Stimulated activated CD8-positive, alpha-beta memory T cell treated with anti-CD3 and anti-CD28 coated beads, Interleukin-15, amount 100 ng/mL, for 4 hours (primary cell): ENCODE data around the gene HSPA8.
"Not testable (repeated sequence)": the region's sequence is repeated elsewhere in the genome, so short reads cannot be mapped to it uniquely, and the experiment has no call there.

Experiments
- DNase-seq, 2 donors: peaks; one replicate each; pipeline ENCODE4 v3.0.0-alpha.2; 2020; ENCODE audit warnings: low read depth in 2 of 2

Gene HSPA8

DNA sequence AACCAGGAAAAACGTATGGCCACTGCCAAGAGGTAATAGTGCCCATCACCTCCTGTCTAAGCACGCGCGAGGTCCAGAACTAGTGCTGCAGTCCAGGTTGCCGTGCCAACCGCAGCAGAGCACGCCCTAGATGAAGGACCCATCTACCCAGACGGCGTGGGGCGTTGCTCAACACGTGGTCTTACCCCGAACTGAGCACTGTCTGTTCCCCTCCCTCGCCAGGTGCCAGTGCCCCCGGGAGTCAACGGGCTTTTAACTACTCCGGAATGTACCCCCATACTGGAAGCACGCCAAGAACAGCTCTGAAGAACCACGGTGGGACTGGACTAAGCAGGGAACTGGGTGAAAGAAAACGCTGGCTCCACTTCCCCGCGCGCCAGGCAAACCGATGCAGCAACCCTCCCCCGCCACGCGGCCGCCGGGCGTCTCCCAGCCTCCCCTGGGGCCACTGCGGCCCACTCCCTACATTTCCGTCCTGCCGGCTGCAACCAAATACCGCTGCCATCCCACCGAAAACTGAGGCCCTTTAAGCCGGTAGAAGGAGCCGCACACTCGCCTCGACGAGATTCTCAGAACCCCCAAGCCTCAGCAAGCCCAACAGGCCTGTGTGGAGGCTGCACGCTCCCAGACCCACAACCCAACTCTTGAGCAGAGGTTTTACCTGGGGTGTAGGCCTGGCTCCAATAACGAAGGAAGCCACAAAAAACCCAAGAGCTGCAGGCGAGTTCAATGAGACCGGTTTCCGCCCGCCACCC, at the start of gene HSPA8:
Gene HSPA8 (minus strand): TSS at position 734 of the 755 bp plus-strand sequence. CDS start 812 bp downstream, outside the sequence.
- DNase-seq, result peak; percentile 53 to 55

DNA sequence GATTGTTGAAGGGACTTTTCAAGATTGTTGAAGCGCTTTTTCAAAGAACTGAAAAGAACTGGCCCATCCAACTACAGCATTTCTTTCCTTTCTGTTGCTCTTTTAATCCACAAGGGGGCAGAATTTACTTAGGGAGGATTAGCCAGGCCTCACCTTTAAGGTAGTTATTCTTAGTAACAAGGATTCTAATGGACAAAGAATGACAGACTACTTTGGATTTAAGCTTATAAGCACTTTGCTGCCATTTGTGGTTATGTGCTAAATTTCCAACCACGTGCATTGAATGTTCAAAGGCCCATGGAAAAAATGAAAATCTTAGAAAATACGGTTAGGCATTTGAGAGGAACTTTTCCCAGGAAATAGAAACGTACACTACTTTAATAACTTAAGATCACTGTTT, 49.5 kb upstream of the HSPA8 start:
- no peak for DNase-seq

DNA sequence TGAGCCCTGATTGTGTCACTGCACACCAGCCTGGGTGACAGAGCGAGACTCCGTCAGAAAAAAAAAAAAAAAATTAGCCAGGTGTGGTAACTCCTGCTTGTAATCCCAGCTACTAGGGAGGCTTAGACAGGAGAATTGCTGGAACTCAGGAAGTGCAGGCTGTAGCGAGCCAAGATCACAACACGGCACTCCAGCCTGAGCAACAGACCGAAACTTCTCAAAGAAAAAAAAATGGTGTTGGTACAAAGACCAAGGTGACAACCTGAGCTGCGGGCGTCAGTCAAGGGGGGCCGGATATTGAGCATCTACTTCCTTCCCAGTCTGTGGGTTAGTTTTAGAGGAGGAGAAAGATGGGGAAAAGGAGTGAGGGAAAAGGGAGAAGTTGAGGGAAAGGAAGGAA, 48.5 kb upstream of the HSPA8 start:
- DNase-seq, result no peak

DNA sequence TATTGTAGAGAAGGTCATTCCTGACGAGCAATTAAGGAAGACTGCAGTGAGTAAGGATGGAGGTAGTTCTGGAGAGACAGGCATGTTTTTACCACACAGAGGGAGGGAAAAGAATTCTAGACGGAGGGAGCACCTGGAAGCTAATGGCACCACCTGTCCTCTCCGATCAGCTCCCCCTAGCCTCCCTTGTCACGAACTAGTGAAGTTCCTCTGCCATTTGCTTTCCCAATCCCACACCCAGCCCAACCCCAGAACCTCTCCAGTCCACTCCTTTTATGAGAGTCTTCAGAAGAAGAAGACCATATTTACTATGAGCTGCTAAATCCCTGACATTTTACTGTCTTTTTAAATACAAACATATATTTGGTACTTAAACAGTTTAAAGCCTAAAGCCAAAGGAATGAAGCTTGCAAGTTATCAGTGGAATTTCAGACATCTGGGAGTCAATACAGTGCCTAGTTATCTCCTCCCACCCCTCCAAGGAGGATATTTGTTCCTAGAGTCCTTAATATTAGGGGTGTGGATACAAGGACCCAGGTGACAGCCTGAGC, 46.1 kb upstream of the HSPA8 start:
- DNase-seq, result no peak

DNA sequence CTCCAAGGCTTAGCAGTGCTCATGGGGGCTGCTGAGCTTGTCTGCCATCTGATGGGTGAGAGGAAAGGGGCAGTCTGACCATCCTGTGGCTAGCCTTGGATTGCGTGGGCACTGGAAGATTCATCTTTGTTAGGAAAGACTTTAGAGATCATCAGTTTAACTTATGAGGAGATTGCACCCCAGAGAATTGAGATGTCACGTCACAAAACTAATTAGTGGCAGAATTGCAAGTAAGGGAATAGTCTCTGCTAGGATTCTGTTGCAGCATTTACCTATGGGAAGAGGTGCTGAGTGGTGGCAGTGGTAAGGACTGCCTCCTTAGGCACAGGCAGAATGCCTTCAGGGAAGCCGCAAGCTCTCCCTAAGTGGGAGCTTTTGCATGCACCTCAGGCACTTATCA, 42.8 kb upstream of the HSPA8 start:
- DNase-seq, result no peak

DNA sequence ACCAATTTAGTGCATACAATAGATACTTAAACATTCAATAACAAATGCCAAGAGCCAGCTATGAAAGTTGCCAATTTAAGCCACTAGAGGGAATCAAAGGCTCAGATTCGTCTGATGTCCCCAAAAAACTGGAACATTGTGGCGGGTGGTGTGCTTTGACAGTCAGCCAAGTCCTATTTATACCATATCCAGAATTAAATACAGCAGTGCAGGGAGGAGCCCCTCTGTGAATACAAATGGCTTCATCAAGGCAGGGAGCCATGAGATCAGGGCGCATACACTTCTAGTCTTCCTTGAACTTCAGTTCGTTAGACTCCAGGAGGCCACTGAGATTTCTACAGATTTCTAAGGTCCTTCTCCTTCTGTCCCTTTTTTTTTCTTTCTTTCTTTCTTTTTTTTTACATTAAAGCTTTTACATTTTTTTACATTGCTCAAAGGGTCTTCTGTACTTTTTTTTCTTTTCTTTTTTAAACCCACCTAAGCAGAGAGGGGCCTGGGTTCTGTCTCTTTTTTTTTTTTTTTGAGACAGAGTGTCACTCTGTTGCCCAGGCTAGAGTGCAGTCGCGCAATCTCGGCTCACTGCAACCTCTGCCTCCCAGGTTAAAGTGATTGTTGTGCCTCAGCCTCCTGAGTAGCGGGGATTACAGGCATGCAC, 41.5 kb upstream of the HSPA8 start:
- DNase-seq, result no peak

DNA sequence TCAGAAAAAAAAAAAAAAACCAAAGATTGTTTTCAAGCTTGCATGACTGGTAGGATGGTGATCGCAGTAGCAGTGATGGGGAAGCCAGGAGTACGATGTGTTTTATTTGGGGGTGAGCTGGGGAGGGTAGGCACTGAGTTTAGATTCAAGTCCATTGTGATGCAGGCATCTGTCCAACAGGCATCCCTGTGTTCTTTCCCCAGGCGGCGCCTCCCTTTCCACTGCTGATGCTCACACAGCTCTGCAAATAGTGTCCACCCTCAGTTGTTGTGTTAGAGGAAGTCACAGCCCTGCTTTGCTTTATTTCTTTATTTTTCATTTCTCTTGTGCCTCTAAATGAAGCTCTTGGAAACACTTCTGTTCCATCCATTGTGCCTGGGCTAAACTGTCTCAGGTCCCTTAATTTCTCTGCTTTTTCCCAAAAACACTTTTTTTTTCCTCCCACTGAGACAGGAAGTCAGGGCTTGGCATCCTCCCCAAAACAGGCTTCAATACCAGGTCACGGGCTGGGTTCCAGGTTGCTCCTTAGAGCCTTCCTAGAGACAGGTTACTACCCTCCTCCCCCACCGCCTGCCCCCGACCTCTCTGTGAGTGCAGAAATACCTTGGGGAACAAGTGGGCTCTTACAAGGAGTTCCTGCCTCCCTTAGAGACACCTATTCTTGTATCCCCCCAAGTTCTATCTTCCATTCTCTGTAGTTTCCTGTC, 38.6 kb upstream of the HSPA8 start:
- DNase-seq, result no peak

DNA sequence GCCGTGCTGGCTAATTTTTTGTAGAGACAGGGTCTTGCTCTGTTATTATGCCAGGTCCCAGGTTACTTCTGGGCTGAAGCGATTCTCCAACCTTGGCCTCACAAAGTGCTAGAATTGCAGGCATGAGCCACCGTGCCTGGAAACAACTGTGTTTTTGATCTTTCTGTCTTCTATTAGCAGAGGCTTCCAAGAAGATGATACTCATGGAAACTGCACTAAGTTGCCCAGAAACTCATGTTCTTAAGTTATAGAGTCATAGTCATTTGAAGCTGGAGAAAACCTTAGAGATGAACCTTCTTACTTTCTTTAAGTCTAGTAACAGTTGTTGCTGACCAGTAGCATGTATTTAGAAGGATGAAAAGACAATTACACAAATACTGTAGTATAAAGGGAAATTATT, 37.1 kb upstream of the HSPA8 start:
- DNase-seq, result no peak

DNA sequence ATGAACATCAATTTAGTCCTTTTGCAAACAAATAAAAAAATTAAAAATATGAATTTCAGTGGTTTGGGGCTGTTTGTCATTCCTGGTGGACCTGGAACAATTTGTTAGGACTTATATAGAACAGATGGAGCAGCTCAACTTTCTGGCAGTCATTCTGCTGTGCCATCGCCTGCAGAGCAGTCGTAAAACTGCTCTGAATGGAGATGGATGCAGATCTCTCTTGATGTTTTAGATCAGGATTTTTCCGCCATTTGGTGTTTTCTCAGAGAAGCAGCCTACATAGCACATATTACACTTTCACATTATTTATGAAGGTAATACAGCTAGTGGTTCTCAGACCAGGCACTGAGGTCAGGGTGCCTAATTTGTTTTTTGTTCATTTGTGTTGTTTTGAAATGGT, 31.8 kb upstream of the HSPA8 start:
- DNase-seq, result no peak

DNA sequence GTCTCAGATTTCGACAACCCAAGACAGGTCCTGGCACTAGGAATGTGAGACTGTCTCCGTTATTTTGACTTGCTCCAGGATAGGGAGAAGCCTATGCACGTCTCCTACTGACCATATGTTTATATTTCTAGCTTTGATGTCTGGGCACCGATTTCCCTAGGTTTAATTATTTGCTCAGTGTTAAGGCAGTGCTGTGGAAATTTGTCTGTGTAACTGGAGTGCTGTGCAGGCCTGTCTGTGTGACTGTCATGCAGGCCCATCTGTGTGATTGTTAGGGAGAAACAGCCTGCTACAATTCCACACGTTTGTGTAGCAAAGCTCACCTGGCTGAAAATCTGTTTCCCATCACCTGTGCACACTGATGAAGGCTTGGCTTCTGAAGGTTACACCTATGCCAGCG, 29.6 kb upstream of the HSPA8 start:
- no peak for DNase-seq

DNA sequence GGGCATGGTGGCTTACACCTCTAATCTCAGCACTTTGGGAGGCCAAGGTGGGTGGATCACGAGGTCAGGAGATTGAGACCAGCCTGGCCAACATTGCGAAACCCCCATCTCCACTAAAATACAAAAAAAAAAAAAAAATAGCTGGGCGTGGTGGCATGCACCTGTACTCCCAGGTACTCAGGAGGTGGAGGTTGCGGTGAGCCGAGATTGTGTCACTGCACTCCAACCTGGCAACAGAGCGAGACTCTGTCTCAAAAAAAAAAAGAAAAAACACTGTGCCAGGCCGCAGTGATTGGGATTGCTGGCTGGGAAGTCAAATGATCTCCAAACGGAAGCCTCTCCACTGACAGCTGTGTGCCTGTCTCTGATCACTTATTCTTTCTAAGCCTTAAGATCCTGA, 28.2 kb upstream of the HSPA8 start:
- not testable (repeated sequence) for DNase-seq

DNA sequence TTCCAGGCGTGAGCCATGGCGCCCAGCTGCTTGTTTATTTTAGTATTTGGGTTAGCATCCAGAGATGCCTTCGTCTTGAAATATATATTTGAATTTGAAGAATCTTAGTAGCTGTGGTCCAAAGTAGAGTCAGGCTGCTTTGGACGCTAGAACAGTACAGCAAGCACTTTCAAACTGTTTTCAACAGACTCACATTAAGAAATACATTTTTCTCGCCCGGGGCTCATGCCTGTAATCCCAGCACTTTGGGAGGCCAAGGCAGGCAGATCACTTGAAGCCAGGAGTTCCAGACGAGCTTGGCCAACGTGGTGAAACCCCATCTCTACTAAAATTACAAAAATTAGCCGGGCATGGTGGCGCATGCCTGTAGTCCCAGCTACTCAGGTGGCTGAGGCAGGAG, 27.0 kb upstream of the HSPA8 start:
- DNase-seq, result not testable (repeated sequence)

DNA sequence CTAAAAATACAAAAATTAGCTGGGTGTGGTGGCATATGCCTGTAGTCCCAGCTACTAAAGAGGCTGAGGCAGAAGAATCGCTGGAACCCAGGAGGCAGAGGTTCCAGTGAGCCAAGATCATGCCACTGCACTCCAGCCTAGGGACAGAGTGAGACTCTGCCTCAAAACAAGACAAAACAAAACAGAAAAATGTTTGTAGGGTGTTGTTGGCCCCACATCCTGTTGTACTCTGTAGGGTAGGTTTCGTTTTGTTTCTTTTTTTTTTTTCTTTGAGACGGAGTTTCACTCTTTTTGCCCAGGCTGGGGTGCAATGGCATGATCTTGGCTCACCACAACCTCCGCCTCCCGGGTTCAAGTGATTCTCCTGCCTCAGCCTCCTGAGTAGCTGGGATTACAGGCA, 25.7 kb upstream of the HSPA8 start:
- not testable (repeated sequence) for DNase-seq

DNA sequence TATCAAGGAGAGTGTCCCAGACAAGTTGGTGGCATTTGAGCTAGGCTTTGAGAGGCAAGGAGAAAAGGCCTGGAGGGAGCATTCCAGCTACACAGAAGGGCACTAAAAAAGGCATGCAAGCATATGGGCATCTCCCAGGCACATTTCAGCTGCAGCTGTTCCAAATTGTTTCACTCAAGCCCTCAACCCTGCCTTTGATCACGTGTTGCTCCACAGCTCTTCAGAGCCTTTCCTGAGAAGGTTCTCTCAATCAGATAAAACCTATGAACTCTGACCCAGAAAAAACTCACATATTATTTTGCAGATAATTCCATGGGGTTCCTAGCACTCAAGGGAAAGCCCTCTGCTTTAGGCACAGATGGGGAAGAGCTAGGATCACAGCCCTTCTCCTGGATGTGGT, 24.4 kb upstream of the HSPA8 start:
- no peak for DNase-seq

DNA sequence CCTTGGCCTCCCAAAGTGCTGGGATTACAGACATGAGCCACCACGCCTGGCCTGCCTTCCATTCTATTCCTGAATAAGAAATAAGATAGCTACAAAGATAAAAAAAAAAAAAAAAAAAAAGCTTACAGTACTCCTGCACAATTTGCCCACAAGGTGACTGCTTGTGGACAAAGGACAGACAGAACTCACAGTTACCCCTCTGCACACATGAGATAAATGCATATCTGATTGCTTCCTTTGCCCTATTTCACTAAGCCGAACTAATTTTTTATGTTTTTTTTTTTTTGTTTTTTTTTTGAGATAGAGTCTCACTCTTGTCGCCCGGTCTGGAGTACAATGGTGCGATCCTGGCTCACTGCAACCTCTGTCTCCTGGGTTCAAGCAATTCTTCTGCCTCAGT, 23.6 kb upstream of the HSPA8 start:
- no peak for DNase-seq

DNA sequence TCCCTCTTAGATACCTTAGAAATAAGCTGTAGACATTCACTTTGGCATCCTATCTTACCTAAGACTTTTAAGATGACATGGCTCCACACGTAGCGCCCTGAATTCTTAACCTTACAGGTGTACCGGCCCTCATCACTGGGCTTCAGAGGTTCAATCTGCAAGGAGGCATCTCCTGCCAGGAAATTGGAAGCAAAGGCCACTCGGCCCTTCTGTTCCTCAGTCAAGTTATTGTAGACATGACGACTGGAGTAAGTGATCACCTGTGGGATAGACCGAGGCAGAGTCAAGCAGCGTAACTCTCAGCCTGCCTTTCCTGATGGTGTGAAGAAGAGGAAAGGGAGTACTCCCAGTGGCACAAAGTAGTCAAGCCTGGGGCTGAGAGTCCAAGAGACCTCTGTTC, 22.5 kb upstream of the HSPA8 start:
- no peak for DNase-seq

DNA sequence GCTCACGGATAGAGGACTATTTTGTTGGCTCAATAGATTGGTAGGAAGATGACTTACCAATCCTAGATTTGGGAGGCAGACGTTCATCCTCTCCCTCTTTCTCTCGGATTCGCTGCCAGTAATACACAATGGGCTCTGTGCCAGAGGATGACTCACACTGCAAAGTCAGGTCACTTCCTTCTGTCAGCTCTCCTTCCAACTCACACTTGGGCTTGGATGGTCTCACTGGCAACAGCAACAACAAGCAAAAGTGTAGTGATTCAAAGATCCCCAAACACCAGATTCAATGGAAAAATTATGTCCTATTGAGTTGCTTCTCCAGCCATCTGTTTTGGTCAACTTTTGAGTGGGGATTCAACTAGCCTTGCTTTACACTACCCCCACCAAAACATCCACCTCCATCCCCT, 21.7 kb upstream of the HSPA8 start:
- no peak for DNase-seq

DNA sequence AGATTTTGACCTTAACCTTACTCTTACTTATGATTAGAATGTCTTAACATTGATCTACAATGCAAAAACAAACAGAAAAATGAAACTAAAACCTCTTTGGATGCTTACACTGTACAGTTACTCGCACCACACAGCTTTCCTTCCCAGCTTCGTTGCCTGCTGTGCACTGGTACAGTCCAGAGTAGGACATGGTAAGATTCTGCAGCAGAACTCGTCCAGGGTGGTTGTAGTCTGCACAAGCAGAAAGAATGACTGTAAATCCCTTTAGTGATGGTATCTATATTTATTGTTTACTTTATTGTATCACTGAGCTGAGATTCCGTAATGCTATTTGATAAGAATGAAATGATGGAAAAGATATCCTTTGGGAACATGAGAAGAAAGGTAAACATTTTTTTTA, 21.0 kb upstream of the HSPA8 start:
- DNase-seq, result no peak

DNA sequence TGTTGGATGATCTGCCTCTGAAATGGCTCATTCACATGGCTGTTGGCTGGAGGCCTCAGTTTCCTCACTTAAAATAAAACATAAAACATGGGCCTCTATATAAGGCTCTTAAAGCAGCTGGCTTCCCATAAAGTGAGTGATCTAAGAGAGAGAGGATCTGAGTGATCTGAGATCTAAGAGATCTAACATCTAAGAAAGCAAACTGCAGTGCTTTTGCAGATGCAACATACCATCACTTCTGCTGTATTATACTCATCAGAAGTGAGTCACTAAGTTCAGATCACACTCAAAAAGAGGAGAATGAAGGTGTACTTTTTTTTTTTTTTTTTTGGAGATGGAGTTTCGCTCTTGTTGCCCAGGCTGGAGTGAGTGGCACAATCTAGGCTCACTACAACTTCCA, 18.1 kb upstream of the HSPA8 start:
- no peak for DNase-seq

DNA sequence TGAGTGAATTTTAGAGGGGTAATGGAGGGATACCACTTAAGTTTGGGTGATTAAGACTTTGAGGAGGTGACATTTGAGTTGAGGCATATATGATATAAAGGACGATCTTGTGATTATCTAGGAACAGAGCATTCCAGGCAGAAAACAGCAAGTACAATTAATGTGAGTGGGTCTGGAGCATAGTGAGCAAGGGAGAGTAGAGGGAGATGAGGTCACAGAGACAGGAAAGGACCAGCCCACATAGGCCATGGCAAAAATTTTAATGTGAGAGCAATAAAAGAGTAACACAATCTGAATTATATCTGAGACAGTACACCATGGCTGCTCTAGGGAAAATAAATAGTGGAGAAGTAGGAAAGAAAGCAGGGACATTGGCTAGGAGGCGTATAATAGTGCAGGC, 14.5 kb upstream of the HSPA8 start:
- DNase-seq, result no peak

DNA sequence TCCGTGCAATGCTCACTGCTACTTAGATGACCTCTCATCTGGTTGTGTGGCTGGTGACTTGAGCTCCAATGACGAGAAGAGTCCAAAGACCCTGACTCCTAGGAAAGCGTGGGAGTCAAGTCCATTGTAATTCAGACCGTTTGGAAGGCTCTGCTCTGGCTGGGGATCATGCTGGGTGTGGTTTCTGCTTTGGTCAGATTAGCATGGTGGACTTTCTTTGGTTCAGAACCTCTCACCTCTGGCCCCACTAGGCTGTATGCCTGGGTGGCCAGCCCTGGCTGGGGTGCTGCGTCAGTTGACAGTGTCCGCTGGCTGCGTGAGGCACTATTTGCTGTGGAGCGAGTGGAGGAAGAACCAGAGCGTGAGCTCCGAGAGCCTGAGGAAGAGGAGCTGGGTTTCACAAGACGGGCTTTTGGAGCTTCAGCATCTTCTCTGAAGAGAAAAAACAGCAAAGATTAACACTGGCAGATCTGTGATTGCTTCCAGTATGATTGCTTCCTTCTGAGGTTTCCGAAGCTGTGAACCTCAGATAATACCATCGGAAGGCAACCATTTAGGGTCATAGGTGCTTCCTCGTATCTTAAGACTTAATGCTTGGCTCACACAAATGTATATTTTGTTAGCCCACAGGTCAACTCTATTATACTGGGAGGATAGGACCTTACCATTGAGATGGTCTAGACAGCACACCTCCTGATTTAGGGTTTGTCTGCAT, 11.6 kb upstream of the HSPA8 start:
- DNase-seq, result no peak

DNA sequence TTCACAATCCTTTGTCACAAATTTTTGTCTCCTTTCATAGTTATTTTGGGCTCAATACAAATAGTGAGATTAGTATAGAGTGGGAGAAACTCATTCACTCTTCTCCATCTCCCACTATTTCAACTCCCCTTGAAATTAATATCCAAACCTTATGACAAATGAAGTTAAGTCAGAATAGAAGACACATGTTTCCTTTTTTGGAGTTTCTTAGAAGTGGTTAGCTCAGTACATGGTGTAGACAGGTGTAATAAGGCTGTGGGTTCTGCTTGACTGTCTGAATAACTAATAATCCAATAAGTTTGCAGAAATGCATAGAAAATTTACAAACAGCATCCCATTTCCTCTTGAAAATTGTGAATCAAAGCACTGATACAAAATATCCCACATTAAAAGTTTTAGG, 10.8 kb upstream of the HSPA8 start:
- DNase-seq, result no peak
